ENCODE results near the gene SYTL3. TPM values are rescaled to one million over a fixed set of nuclear protein-coding genes. Genes with fewer than 3 reads are reported as not detected.

SYTL3 gene
- total and polyA plus RNA-seq, 10 donors = 5.9 to 48.3 (median 17.9) TPM

DNA sequence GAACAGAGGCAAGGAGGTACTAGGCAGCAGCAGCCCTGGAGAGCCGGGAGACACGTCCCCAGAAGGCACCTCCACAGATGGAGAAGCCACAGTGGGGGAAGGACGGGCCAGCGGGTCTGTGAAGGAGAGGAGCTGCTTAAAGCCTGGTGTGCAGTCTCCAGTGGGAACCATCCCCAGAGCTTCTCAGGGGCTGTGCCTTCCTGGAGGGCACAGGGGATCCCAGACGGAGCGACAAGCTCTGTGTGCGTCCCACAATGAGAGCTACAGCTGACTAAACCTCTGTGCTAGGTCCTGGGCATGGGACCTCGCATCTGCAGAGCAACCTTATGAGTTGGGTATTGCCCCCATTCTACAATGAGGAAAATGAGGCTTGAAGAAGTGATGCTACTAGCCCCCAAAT is 118.6 kb downstream of the SYTL3 start:
- peaks cover 0 to 26% (median 5%) of the 10 kb centered on the region in 6 donors for H3K4me1 ChIP-seq
- H3K27me3 ChIP-seq (replicated peaks in 1 of 7) = no peaks in the 10 kb centered on the region
- H3K27ac ChIP-seq = no peak overlapping the region
- H3K9me3 ChIP-seq = no peaks in the 10 kb centered on the region
- TF ChIP-seq, protein P1, sequence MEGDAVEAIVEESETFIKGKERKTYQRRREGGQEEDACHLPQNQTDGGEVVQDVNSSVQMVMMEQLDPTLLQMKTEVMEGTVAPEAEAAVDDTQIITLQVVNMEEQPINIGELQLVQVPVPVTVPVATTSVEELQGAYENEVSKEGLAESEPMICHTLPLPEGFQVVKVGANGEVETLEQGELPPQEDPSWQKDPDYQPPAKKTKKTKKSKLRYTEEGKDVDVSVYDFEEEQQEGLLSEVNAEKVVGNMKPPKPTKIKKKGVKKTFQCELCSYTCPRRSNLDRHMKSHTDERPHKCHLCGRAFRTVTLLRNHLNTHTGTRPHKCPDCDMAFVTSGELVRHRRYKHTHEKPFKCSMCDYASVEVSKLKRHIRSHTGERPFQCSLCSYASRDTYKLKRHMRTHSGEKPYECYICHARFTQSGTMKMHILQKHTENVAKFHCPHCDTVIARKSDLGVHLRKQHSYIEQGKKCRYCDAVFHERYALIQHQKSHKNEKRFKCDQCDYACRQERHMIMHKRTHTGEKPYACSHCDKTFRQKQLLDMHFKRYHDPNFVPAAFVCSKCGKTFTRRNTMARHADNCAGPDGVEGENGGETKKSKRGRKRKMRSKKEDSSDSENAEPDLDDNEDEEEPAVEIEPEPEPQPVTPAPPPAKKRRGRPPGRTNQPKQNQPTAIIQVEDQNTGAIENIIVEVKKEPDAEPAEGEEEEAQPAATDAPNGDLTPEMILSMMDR (IDR thresholded peaks at IDR 0.05 in 8 of 11, conservative IDR thresholded peaks at IDR 0.05 in 3 of 11) = no peak
- peak in 2 of 3 donors; percentile 29 to 41 for TF ChIP-seq POLR2AphosphoS5 (IDR thresholded peaks at IDR 0.05)
- WGBS, 5 donors = 89 to 96% (median 92%) methylated on average over 8 of the region's 8 CpGs
- no peak overlapping the region for H3K4me3 ChIP-seq
- H3K36me3 ChIP-seq = peaks cover 5 to 100% (median 96%) of the 10 kb centered on the region in 6 donors
- intact Hi-C loops (cut with DNase I; ENCODE audit: low total_unique reads) = no loop called here
- no peak for DNase-seq

DNA sequence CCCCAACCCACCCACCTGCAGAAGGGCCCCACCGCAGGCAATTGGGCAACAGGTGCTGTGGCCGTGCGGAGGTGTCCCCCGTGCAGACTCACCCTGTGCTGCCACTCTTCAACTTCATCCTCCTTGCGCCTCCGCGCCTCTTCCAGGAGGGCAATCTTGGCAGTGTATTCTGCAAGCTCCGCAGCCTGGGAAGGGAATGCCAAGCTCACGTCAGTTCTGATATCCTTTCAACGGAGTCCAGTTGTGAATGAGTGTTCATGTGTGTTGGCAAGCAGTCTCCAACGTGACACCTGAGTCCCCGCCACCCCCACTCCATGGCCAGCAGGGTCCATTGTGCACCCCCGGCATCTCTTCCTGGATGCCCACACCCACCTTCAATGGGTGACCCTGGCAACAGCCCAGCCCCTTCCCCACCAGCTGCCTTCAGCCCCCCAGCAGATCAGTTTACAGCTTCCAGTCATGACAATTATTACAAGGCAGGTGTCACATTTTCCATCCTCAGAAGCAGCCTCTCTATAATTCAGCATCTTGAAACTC is 119.4 kb downstream of the SYTL3 start:
- intact Hi-C loops (cut with DNase I; ENCODE audit: low total_unique reads) = no loop called here
- peaks cover 5 to 100% (median 100%) of the 10 kb centered on the region in 6 donors for H3K36me3 ChIP-seq
- H3K4me1 ChIP-seq = peaks cover 0 to 35% (median 7%) of the 10 kb centered on the region in 6 donors
- H3K27ac ChIP-seq = no peak overlapping the region
- no peaks in the 10 kb centered on the region for H3K9me3 ChIP-seq
- 94 to 97% (median 95%) methylated on average over 12 to 13 of the region's 13 CpGs for WGBS, 5 donors
- no peak for DNase-seq
- H3K27me3 ChIP-seq (replicated peaks in 1 of 7) = no peaks in the 10 kb centered on the region
- TF ChIP-seq, protein P1 (IDR thresholded peaks at IDR 0.05 in 8 of 11, conservative IDR thresholded peaks at IDR 0.05 in 3 of 11) = no peak
- TF ChIP-seq POLR2AphosphoS5 (IDR thresholded peaks at IDR 0.05) (peak in 1 of 3 donors; percentile 62), POLR2A (IDR thresholded peaks at IDR 0.05) (no peak)
- H3K4me3 ChIP-seq = no peak overlapping the region

DNA sequence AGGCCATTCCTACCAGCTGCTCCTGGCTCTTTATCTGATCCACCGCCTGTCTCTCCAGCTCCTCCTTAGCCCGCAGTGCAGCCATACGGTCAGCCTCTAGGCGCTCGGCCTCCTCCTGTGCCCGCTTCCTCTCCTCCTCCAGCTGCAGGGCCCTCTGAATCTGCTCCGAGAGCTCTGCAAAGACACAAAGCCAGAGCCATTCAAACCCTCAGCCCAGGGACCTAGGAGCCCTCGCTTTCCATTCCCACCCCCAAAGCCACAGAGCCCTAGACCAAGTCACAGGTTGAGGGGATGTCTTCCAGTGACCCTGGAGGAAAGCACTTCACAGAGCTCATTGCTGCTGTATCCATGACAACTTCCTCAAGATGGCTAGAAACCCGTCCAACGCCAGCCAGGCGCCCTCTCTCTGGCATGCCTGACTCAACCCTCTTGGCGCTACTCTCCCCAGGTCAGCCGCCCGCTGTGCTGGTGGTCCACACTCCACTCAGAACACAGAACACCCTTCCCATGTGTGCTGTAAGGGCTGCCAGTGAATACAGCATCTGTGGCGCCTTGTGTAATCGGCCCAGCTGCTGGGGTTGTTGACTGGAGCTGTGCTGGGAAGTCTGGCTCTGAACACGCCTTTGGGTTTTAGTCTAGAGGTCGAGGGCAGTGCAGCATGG is 120.0 kb downstream of the SYTL3 start:
- TF ChIP-seq POLR2AphosphoS5 (IDR thresholded peaks at IDR 0.05) = peak in 2 of 3 donors; percentile 29 to 66
- TF ChIP-seq, protein P1 (IDR thresholded peaks at IDR 0.05 in 8 of 11, conservative IDR thresholded peaks at IDR 0.05 in 3 of 11) = no peak
- Histone ChIP-seq H3K4me3 (no peak overlapping the region), H3K27me3 (replicated peaks in 1 of 7) (no peaks in the 10 kb centered on the region), H3K36me3 (peaks cover 5 to 100% (median 98%) of the 10 kb centered on the region in 6 donors), H3K9me3 (no peaks in the 10 kb centered on the region), H3K27ac (no peak overlapping the region), H3K4me1 (peaks cover 0 to 35% (median 7%) of the 10 kb centered on the region in 6 donors)
- intact Hi-C loops (cut with DNase I; ENCODE audit: low total_unique reads) = no loop called here
- WGBS, 5 donors = 91 to 97% (median 94%) methylated on average over 18 of the region's 18 CpGs
- no peak for DNase-seq

DNA sequence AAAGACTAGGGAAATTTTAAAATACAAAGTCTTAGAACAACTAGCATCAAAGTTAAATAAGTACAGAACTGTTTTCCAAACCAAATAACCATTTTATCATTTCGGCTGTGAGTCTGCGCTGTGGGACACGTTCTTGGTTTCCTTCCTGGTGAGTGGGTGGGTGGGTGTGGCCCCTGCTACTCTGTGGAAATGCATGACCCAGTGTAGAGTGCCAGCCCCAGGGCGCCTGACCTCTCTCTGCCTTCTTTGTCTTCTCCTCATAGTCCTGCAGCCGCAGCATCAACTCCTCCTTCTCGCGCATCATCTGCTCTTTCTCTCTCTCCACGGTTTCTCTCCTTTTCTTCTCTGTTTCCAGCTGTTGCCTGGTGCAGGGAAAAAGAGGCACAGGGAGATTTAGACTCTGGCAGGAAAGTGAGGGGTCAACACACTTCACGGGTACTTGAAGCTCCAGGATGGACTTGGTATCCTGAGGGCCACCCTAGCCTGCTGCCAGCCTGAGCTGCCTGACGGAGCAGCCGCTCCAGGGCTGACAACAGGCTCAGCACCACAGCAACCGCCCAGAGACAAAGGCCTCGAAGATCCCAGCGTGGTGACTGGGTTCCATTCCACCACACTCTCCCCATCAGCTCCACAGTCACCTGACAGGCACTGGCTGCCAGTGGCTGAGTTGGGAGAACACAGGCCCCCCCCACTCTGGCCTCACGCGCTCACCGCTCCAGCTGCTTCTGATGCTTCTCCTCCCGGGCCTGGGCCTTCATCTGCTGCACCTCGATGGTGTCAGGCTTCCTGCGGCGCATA is 120.9 kb downstream of the SYTL3 start:
- Histone ChIP-seq H3K4me3 (no peak overlapping the region), H3K4me1 (peaks cover 0 to 35% (median 7%) of the 10 kb centered on the region in 6 donors), H3K27me3 (replicated peaks in 1 of 7) (no peaks in the 10 kb centered on the region), H3K9me3 (no peaks in the 10 kb centered on the region), H3K36me3 (peaks cover 5 to 100% (median 98%) of the 10 kb centered on the region in 6 donors), H3K27ac (peak overlapping the region in 1 of 8 donors; percentile 50)
- TF ChIP-seq, protein P1 (IDR thresholded peaks at IDR 0.05 in 8 of 11, conservative IDR thresholded peaks at IDR 0.05 in 3 of 11) = no peak
- peak in 2 of 3 donors; percentile 13 to 64 for TF ChIP-seq POLR2AphosphoS5 (IDR thresholded peaks at IDR 0.05)
- intact Hi-C loops (cut with DNase I; ENCODE audit: low total_unique reads) = no loop called here
- DNase-seq = no peak
- 76 to 85% (median 82%) methylated on average over 21 of the region's 21 CpGs for WGBS, 5 donors

All from spleen (tissue), 11 donors.